Measurements from ENCODE around the gene KSR1.
"Not testable (repeated sequence)": the region's sequence is repeated elsewhere in the genome, so short reads cannot be mapped to it uniquely, and the experiment has no call there.

Gene KSR1

GRCh38 chr17:27666831-27667560 is 210.7 kb downstream of the KSR1 start:
- H3K4me3 ChIP-seq (ENCODE audit: low read length), result no peak overlapping the region
- TF ChIP-seq ZNF274 (IDR thresholded peaks at IDR 0.05; ENCODE audit: low read depth, low read length), result no peak

- TF ChIP-seq ZNF274 (IDR thresholded peaks at IDR 0.05; ENCODE audit: low read depth, low read length), result no peak
- no peak overlapping the region for H3K4me3 ChIP-seq (ENCODE audit: low read length)
These were observed 211.6 kb downstream of the KSR1 start for GRCh38 chr17:27667656-27668487.

- H3K4me3 ChIP-seq (ENCODE audit: low read length), result no peak overlapping the region
- TF ChIP-seq ZNF274 (IDR thresholded peaks at IDR 0.05; ENCODE audit: low read depth, low read length), result no peak
These were observed 212.2 kb downstream of the KSR1 start for GRCh38 chr17:27668488-27668823.

- H3K4me3 ChIP-seq (ENCODE audit: low read length), result no peak overlapping the region
- no peak for TF ChIP-seq ZNF274 (IDR thresholded peaks at IDR 0.05; ENCODE audit: low read depth, low read length)
These were observed 212.9 kb downstream of the KSR1 start for GRCh38 chr17:27669136-27669535.

- no peak overlapping the region for H3K4me3 ChIP-seq (ENCODE audit: low read length)
- no peak for TF ChIP-seq ZNF274 (IDR thresholded peaks at IDR 0.05; ENCODE audit: low read depth, low read length)
These were observed 213.6 kb downstream of the KSR1 start for GRCh38 chr17:27669850-27670249.

GRCh38 chr17:27670791-27671590 is 214.7 kb downstream of the KSR1 start:
- no peak for TF ChIP-seq ZNF274 (IDR thresholded peaks at IDR 0.05; ENCODE audit: low read depth, low read length)
- H3K4me3 ChIP-seq (ENCODE audit: low read length), result no peak overlapping the region

- H3K4me3 ChIP-seq (ENCODE audit: low read length), result no peak overlapping the region
- no peak for TF ChIP-seq ZNF274 (IDR thresholded peaks at IDR 0.05; ENCODE audit: low read depth, low read length)
These were observed 215.3 kb downstream of the KSR1 start for GRCh38 chr17:27671591-27671910.

GRCh38 chr17:27671977-27672480 is 215.8 kb downstream of the KSR1 start:
- not testable (repeated sequence) for H3K4me3 ChIP-seq (ENCODE audit: low read length)

GRCh38 chr17:27674335-27674734 is 218.1 kb downstream of the KSR1 start:
- no peak for TF ChIP-seq ZNF274 (IDR thresholded peaks at IDR 0.05; ENCODE audit: low read depth, low read length)
- no peak overlapping the region for H3K4me3 ChIP-seq (ENCODE audit: low read length)
